ENCODE measurements around the gene TTC33. TPM values are rescaled to one million over a fixed set of nuclear protein-coding genes. Genes with fewer than 3 reads are reported as not detected.
"Not testable (repeated sequence)": the region's sequence is repeated elsewhere in the genome, so short reads cannot be mapped to it uniquely, and the experiment has no call there.

TTC33 gene
- total and polyA plus RNA-seq, 5 experiments from 2014 or later, result 8.4 to 18.9 (median 14.8) TPM

- Mint-ChIP-seq H3K36me3 (no peaks in the 10 kb centered on the region), H3K4me3 (no peak overlapping the region), H3K9me3 (peaks cover 0 to 2% (median 0%) of the 10 kb centered on the region in 9 donors), H3K27me3 (peaks cover 0 to 1% (median 0%) of the 10 kb centered on the region in 5 donors), H3K27ac (no peak overlapping the region), H3K4me1 (peaks cover 0 to 29% (median 5%) of the 10 kb centered on the region in 4 donors)
- ATAC-seq (no peak), DNase-seq (no peak)
- POLR2A ChIA-PET, result no interaction called here
These were observed 187.2 kb downstream of the TTC33 start for GRCh38 chr5:40568548-40568947.

DNA sequence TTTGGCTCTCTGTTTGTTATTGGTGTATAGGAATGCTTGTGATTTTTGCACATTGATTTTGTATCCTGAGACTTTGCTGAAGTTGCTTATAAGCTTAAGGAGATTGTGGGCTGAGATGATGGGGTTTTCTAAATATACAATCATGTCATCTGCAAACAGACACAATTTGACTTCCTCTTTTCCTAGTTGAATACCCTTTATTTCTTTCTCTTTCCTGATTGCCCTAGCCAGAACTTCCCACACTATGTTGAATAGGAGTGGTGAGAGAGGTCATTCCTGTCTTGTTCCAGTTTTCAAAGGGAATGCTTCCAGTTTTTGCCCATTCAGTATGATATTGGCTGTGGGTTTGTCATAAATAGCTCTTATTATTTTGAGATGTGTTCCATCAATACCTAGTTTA is 192.6 kb downstream of the TTC33 start:
- H3K4me3 Mint-ChIP-seq, ATAC-seq, H3K36me3 Mint-ChIP-seq, DNase-seq, H3K27me3 Mint-ChIP-seq, H3K9me3 Mint-ChIP-seq, POLR2A ChIA-PET, H3K4me1 Mint-ChIP-seq, H3K27ac Mint-ChIP-seq: not testable (repeated sequence)

GRCh38 chr5:40560474-40561110 is 195.2 kb downstream of the TTC33 start:
- Mint-ChIP-seq H3K9me3 (peaks cover 0 to 5% (median 0%) of the 10 kb centered on the region in 9 donors), H3K27ac (peak overlapping the region in 1 of 10 donors; percentile 60), H3K4me3 (no peak overlapping the region), H3K36me3 (peaks cover 0 to 3% (median 0%) of the 10 kb centered on the region in 3 donors), H3K4me1 (peaks cover 0 to 10% (median 2%) of the 10 kb centered on the region in 4 donors), H3K27me3 (no peaks in the 10 kb centered on the region)
- no peak for ATAC-seq
- no peak for DNase-seq
- POLR2A ChIA-PET, result no interaction called here

GRCh38 chr5:40559306-40559705 is 196.5 kb downstream of the TTC33 start:
- H3K4me3 Mint-ChIP-seq, result no peak overlapping the region
- peaks cover 0 to 5% (median 0%) of the 10 kb centered on the region in 9 donors for H3K9me3 Mint-ChIP-seq
- DNase-seq (no peak), ATAC-seq (no peak)
- peaks cover 0 to 3% (median 0%) of the 10 kb centered on the region in 3 donors for H3K36me3 Mint-ChIP-seq
- POLR2A ChIA-PET, result no interaction called here
- H3K4me1 Mint-ChIP-seq, result peaks cover 0 to 10% (median 3%) of the 10 kb centered on the region in 4 donors
- no peak overlapping the region for H3K27ac Mint-ChIP-seq
- H3K27me3 Mint-ChIP-seq, result no peaks in the 10 kb centered on the region

- POLR2A ChIA-PET, result no interaction called here
- Mint-ChIP-seq H3K4me3 (no peak overlapping the region), H3K4me1 (peaks cover 0 to 10% (median 2%) of the 10 kb centered on the region in 4 donors), H3K27ac (no peak overlapping the region), H3K36me3 (peaks cover 0 to 3% (median 0%) of the 10 kb centered on the region in 3 donors), H3K9me3 (peaks cover 0 to 5% (median 0%) of the 10 kb centered on the region in 9 donors), H3K27me3 (no peaks in the 10 kb centered on the region)
- ATAC-seq (no peak), DNase-seq (no peak)
These were observed 198.3 kb downstream of the TTC33 start for GRCh38 chr5:40557501-40557900.

DNA sequence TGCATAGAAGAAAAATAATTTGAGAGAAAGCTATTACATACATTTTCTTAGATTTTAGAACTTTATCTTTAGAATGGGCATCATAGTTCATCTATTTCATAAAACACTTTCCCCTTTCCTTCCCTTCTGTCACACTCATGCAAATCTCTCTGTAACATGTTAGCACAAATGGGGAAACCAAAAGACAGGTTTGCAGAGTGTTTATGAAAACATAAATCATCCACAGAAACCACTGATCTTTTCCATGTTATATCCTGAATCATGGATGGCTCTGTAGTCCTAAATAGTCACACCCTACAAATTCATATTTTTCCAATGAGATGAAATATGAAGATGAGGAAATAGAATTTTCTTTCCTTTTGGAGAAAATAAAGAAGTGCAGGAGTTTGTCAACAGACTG is 198.9 kb downstream of the TTC33 start:
- no peak for ATAC-seq

DNA sequence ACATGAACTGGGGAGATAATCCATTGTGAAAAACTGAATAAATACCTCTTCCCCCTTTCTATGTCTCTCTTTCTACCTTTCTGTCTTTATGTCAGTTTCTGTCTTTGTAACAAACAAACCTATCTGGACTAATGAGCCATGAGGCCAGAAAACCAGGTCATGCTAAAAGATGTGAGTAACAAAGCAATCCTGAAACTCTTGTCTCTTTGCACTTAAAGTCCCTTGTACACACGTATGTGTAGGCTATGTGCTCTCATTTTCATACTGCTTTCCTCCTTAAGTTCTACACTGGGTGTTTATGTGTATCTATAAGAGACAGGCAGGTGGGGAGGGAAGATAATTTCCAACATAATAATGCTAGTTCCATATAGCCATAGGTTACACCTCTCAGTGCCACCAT is 199.9 kb downstream of the TTC33 start:
- no peak overlapping the region for H3K27ac Mint-ChIP-seq
- peaks cover 0 to 10% (median 2%) of the 10 kb centered on the region in 4 donors for H3K4me1 Mint-ChIP-seq
- no peaks in the 10 kb centered on the region for H3K27me3 Mint-ChIP-seq
- no peak overlapping the region for H3K4me3 Mint-ChIP-seq
- POLR2A ChIA-PET, result no interaction called here
- DNase-seq (no peak), ATAC-seq (no peak)
- peaks cover 0 to 3% (median 0%) of the 10 kb centered on the region in 9 donors for H3K9me3 Mint-ChIP-seq
- no peaks in the 10 kb centered on the region for H3K36me3 Mint-ChIP-seq

More for the DNA sequence above, 198.9 kb downstream of the TTC33 start:
- Mint-ChIP-seq H3K27ac (peak overlapping the region in 1 of 10 donors; percentile 35), H3K9me3 (peaks cover 0 to 5% (median 0%) of the 10 kb centered on the region in 9 donors), H3K27me3 (no peaks in the 10 kb centered on the region), H3K4me3 (no peak overlapping the region), H3K36me3 (peaks cover 0 to under 1% (median 0%) of the 10 kb centered on the region in 3 donors), H3K4me1 (peaks cover 0 to 10% (median 2%) of the 10 kb centered on the region in 4 donors)
- POLR2A ChIA-PET, result no interaction called here
- DNase-seq, result no peak

GRCh38 chr5:40554813-40555212 is 200.9 kb downstream of the TTC33 start:
- ATAC-seq, result no peak
- Mint-ChIP-seq H3K4me3 (no peak overlapping the region), H3K9me3 (peaks cover 0 to 2% (median 0%) of the 10 kb centered on the region in 9 donors), H3K27me3 (no peaks in the 10 kb centered on the region), H3K36me3 (no peaks in the 10 kb centered on the region), H3K4me1 (peaks cover 0 to 10% (median 2%) of the 10 kb centered on the region in 4 donors), H3K27ac (no peak overlapping the region)
- no peak for DNase-seq
- POLR2A ChIA-PET, result no interaction called here

DNA sequence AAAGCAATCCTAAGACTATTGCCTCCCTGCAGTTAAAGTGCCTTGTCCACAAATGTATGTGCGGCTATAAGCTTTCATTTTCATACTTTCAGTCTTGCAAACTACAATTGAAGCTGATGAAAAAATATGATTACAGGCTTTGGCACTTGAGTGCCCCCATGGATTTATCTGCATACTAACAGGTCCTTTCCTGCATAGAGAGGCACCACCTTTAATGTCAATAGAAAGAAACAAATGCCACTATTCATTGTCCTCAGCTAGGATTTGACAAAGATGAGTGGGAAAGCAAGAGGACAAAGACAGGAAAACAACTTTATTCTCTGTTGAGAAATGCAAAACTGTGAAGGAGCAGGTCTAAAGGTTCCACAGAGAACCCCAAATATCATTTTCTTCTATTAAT is 201.7 kb downstream of the TTC33 start:
- DNase-seq (no peak), ATAC-seq (no peak)
- Mint-ChIP-seq H3K36me3 (no peaks in the 10 kb centered on the region), H3K4me1 (peaks cover 0 to 10% (median 2%) of the 10 kb centered on the region in 4 donors), H3K4me3 (no peak overlapping the region), H3K27ac (no peak overlapping the region), H3K9me3 (peaks cover 0 to 2% (median 0%) of the 10 kb centered on the region in 9 donors), H3K27me3 (no peaks in the 10 kb centered on the region)
- POLR2A ChIA-PET, result no interaction called here

DNA sequence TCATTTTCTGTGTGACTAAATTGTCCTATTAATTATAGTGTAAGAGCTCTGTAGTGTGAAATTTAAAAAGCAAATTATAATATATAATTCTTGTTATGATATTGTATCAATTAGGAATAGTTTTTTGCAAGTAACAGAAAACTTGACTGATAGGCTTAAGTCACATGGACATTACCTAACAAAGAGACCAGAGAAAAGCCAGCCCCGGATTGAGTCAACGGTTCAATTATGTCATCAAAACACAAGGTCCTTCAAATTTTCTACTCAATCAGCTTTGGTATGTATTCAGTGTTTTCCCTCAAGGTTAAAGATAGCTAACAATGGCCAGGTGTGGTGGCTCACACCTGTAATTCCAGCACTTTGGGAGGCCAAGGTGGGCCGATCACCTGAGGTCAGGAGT is 202.8 kb downstream of the TTC33 start:
- DNase-seq (no peak), ATAC-seq (no peak)
- H3K36me3 Mint-ChIP-seq, result no peaks in the 10 kb centered on the region
- POLR2A ChIA-PET, result no interaction called here
- peaks cover 0 to 10% (median 2%) of the 10 kb centered on the region in 4 donors for H3K4me1 Mint-ChIP-seq
- H3K27ac Mint-ChIP-seq, result no peak overlapping the region
- H3K27me3 Mint-ChIP-seq, result no peaks in the 10 kb centered on the region
- peaks cover 0 to 2% (median 0%) of the 10 kb centered on the region in 9 donors for H3K9me3 Mint-ChIP-seq
- no peak overlapping the region for H3K4me3 Mint-ChIP-seq

DNA sequence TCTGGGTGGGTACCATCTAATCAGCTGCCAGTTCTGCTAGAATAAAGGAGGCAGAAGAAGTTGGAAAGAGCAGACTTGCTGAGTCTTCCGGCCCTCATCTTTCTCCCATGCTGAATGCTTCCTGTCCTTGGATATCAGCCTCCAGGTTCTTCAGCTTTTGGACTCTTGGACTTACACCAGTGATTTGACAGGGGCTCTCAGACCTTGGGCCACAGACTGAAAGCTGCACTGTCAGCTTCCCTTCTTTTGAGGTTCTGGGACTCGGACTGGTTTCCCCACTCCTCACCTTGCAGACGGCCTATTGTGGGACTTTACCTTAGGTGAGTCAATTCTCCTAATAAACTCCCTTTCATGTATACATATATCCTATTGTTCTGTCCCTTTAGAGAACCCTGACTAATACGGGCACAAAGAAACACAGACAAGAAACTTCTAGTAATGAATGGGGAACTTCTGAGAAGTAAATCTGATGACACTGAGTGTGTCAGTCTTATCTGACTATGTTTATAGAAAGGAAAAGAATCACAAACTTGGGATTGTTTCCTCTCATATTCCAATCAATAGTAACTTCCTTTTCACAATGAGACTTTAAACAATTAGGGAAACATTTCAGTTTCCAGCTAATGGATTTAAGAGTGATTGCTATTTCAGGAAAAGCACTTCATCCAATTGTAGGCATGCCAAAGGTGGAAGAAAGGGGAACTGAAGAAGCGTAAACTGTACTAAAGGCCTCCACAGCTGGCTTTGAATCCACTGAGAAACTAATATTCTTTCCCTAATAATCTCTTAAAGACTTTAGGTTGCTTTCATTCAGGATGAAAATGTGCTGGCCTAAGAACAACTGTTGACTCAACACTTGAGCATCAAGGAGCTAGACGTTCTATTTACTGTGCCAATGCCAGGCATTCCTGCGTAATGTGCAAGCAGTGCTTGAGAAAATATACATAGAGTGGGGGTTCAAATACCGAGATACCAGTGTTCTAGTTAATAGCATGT is 204.0 kb downstream of the TTC33 start:
- Mint-ChIP-seq H3K27me3 (no peaks in the 10 kb centered on the region), H3K9me3 (peaks cover 0 to 2% (median 0%) of the 10 kb centered on the region in 9 donors), H3K36me3 (no peaks in the 10 kb centered on the region), H3K4me1 (peaks cover 0 to 10% (median 2%) of the 10 kb centered on the region in 4 donors), H3K27ac (peak overlapping the region in 2 of 10 donors; percentile 48 to 50), H3K4me3 (no peak overlapping the region)
- POLR2A ChIA-PET, result no interaction called here
- DNase-seq (no peak), ATAC-seq (no peak)

DNA sequence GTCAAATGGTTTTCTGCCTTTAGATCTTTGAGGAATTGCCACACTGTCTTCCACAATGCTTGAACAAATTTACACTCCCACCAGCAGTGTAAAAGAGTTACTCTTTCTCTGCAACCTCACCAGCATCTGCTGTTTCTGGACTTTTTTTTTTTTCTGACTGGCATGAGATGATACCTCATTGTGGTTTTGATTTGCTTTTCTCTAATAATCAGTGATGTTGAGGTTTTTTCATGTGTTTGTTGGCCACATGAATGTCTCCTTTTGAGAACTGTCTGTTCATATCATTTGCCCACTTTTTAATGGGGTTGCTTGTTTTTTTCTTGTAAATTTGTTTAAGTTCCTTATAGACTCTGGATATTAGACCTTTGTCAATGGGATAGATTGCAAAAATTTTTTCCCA is 205.3 kb downstream of the TTC33 start:
- ATAC-seq (no peak), DNase-seq (no peak)
- H3K36me3 Mint-ChIP-seq, result no peaks in the 10 kb centered on the region
- peak overlapping the region in 1 of 10 donors; percentile 11 for H3K27ac Mint-ChIP-seq
- peaks cover 0 to 2% (median 0%) of the 10 kb centered on the region in 9 donors for H3K9me3 Mint-ChIP-seq
- H3K4me3 Mint-ChIP-seq, result no peak overlapping the region
- POLR2A ChIA-PET, result interaction anchor here (0.7 kb wide), 1 partner anchor 131 kb away, joined by 3 read pairs; no protein-coding TSS in a partner anchor
- H3K4me1 Mint-ChIP-seq, result peaks cover 0 to 10% (median 0%) of the 10 kb centered on the region in 4 donors
- H3K27me3 Mint-ChIP-seq, result no peaks in the 10 kb centered on the region

DNA sequence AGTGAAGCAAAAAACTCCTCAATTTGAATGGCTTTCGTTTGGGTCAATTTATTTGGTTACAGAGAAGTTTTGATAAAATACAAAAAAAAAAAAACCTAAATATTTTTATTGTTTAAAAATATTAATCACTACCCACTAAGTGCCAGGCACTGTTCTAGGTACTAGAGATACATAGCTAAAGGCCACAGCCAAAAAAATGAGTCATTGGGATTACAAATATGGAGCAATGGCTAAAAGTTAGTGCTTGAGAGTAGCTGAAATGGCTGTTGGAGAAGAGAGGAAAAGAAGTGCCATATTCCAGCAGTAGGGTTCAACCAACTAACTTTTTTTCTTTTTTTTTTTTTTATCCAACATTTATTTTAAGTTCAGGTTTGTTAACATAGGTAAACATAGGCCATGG is 206.1 kb downstream of the TTC33 start:
- no peaks in the 10 kb centered on the region for H3K36me3 Mint-ChIP-seq
- no peak for ATAC-seq
- DNase-seq, result no peak
- POLR2A ChIA-PET, result interaction anchor here (0.7 kb wide), 1 partner anchor 249 kb away, joined by 3 read pairs; no protein-coding TSS in a partner anchor
- no peak overlapping the region for H3K4me3 Mint-ChIP-seq
- no peaks in the 10 kb centered on the region for H3K27me3 Mint-ChIP-seq
- peaks cover 0 to 10% (median 0%) of the 10 kb centered on the region in 4 donors for H3K4me1 Mint-ChIP-seq
- H3K9me3 Mint-ChIP-seq, result peaks cover 0 to 2% (median 0%) of the 10 kb centered on the region in 9 donors
- no peak overlapping the region for H3K27ac Mint-ChIP-seq
